IMR-90 (cell line): ENCODE data around the gene CIAO3.

ENCODE experiments used
- BHLHE40 ChIP-seq: fragments of 150-350 bp; IDR thresholded peaks from 2 replicates; pipeline ENCODE4 v1.6.1; 2016; ENCODE audit warnings: mild to moderate bottlenecking, low read depth, low read length
- CEBPB ChIP-seq: IDR thresholded peaks from 2 replicates; pipeline ENCODE4 v1.6.1; 2012; ENCODE audit warnings: low read depth, low read length, improper control_type of control experiment
- CTCF ChIP-seq: conservative IDR thresholded peaks from 2 replicates; pipeline ENCODE4 v1.5.1; 2012; ENCODE audit warnings: mild to moderate bottlenecking, low read depth, low read length, improper control_type of control experiment
- MAFK ChIP-seq: IDR thresholded peaks from 2 replicates; pipeline ENCODE4 v1.6.1; 2012; ENCODE audit warnings: low read depth, low read length, improper control_type of control experiment
- MAZ ChIP-seq: IDR thresholded peaks from 2 replicates; pipeline ENCODE4 v1.6.1; 2012; ENCODE audit warnings: low read depth, mild to moderate bottlenecking, low read length, improper control_type of control experiment, moderate library complexity, borderline replicate concordance
- POLR2A ChIP-seq: IDR thresholded peaks from 2 replicates; pipeline ENCODE4 v1.6.1; 2012; ENCODE audit warnings: mild to moderate bottlenecking, low read depth, low read length
- RAD21 ChIP-seq: IDR thresholded peaks from 2 replicates; pipeline ENCODE4 v1.6.1; 2012; ENCODE audit warnings: low read length, improper control_type of control experiment
- SMC3 ChIP-seq: fragments of 150-350 bp; IDR thresholded peaks from 2 replicates; pipeline ENCODE4 v1.6.1; 2016; ENCODE audit warnings: low read depth, mild to moderate bottlenecking, antibody characterized with exemption, low read length, moderate library complexity
- USF2 ChIP-seq: fragments of 150-350 bp; IDR thresholded peaks from 2 replicates; pipeline ENCODE4 v1.6.1; 2017; ENCODE audit warnings: mild to moderate bottlenecking, antibody characterized with exemption, low read length, low read depth

GRCh38 chr16:779561-779960 is 38.8 kb upstream of the CIAO3 start:
- no peak for TF ChIP-seq CTCF
- no peak for TF ChIP-seq MAFK
- TF ChIP-seq POLR2A: no peak
- TF ChIP-seq CEBPB: no peak
- TF ChIP-seq RAD21: no peak
- TF ChIP-seq USF2: no peak
- no peak for TF ChIP-seq MAZ
- TF ChIP-seq SMC3: no peak
- no peak for TF ChIP-seq BHLHE40
